Cardiac septum (tissue), 1 donor: ENCODE measurements around the gene WFDC5. TPM values are rescaled to one million over a fixed set of nuclear protein-coding genes. Genes with fewer than 3 reads are reported as not detected.

Experiments used
- DNase-seq: peaks from one replicate; pipeline ENCODE4 v3.0.0-alpha.2; 2020; ENCODE audit warnings: low spot score
- intact Hi-C: fragments of 100-400 bp; cut with DNase I; formaldehyde crosslinking; loops from one replicate; pipeline ENCODE4 v1.14.0; 2022
- total RNA-seq: library from RNA; stranded (reverse); fragmentation: NEBNext Ultra II Directional; extraction: Animal tissue kit (Norgen Biotek cat#: 25700); gene quantifications from one replicate; pipeline ENCODE4 v1.2.1, GENCODE V29; 2021
- donor health status: DM: no; HTN: no; CAD: no.

WFDC5 gene
- total RNA-seq, 1 donor from 2014 or later = not detected

DNA sequence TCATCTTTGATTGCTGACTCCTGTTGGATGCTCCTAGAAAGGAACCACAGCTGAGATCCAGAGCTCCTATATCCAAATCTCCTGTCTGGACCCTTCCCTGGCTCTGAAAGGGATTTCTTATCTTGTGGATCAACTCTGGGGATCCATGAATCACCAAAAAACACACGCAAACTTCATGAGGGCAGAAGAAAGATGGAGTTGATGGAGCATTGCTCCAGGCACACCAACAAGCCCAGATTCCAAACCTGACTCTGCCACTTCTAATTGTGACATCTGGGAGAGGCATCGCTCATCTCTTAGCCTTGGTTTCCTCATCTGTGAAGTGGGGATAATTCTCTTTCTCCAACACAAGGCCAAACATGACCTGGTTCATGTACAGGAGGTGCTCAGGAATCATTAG, 20.8 kb downstream of the WFDC5 start:
- DNase-seq = no peak
- intact Hi-C loops = no loop called here

DNA sequence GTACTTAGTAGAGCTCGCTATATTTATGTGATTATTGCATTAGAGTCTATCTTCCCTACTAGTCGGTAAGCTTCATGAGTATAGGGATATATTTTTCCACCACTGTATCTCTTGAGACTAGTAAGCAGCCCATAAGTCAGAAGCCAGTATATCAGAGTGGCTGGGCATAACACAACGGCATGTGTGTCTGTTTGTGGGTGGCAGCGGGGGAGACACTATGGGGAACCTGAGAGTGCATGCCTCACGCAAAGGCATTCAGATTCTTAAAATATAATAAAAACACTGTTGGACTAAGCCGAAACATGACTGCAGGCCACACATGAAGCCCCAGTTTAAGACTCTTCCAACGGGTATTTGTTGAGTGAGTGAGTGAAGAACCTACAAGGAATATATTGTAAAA, 22.1 kb downstream of the WFDC5 start:
- no peak for DNase-seq
- intact Hi-C loops = no loop called here

DNA sequence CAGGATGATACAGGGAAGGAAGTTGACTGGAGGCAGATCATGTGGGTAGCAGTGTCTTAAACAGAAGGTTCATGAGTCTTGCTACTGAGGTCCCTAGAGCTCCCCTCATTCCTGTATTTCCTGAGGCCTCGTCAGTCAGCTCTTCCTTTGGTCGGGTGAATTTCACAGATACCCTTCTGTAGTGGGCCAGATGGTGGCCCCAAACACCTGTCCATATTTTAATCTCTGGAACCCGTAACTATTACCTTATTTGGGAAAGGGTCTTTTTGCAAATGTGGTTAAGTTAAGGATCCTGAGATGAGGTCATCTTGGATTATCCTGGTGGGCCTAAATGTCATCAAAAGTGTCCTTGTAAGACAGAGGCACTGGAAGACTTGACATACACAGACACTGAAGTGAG, 23.6 kb downstream of the WFDC5 start:
- intact Hi-C loops = no loop called here

DNA sequence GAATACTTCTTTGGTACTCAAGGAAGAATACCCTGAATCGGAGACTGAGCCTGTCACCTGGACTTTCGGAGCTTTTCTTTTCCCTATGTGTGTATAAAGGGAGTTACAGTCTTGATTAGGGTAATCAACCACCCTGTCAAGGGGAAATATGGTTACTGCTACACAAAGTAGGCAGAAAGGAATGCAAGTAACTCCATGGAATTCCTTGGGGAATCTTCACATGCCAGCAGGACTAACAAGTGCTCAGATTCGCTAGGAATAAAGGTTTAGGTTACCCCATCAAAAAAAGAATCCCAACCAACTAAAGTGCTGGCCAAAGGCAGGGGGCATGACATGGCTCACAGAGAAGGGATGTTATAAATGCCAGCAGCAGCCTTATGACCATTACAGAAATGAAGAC, 24.5 kb downstream of the WFDC5 start:
- intact Hi-C loops = no loop called here
- DNase-seq = no peak

More for the DNA sequence above, 23.6 kb downstream of the WFDC5 start:
- DNase-seq = no peak

DNA sequence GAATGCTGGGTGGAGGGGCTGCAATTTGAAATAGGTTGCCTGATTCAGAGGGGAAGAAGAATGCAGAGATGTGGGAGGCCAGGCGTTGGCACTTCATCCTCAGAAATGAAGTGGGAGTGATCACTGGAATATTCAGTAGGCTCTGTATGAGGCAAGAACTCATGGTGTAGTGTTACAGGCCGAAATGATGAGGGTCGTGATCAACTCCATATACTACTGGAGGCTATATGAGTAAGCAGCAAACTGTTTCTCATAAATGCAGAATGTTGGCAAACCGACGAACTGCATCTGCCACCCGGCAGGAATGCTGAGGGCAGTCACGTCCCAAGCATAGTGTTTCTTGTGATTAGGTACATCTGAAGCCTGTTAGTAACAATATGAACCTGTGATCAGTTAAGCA, 26.7 kb downstream of the WFDC5 start:
- no peak for DNase-seq
- intact Hi-C loops = no loop called here

DNA sequence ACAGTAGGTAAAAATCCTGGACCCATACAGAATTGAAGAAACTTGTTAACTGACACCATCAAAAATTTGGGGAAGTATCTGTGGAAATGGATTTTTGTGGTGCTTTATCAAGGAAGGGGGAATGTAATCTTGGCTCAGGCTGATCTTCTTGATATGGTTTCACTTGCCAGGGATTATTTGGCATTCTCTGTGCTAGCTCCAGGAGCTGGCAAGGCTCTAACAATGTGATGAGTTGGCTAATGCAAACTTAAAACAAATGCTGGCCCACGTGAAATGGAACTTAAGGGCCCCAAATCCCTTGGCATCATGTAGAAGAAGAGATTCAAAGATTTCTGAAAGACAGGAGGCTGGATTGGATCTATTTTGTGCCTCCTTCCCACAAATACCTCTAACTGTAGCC, 27.2 kb downstream of the WFDC5 start:
- no peak for DNase-seq
- intact Hi-C loops = no loop called here

DNA sequence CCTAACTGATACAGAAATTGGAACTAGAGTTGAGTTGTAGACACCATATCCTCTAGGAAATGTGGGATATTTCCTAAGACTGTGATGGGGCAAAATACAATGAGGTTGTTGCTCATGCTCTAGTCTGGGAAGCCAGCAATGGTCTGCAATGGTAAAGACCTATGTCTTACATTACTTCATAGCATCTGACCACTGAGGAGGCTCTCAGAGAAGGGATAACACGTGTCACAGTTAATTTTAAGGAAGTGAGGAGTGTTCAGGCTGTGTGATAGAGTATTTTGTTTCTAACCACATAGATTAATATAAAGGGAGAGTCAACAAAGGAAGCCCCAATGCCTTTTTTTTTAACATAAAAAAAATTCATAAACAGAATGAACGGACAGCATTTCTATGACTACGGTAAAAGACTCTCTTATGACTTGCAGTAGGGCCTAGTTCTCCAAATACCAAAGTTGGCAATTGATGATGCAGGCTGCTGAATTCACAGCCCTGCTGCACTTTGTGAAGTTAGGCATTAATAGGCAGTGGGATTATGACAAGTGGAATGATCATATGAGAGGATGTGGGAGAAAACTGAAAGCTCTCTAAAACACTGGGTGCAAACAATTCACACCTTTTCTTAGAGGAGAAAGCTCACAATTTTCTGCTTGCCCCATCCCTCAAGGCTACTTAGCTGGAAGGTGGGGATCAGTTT, 27.7 kb downstream of the WFDC5 start:
- intact Hi-C loops = no loop called here
- no peak for DNase-seq

DNA sequence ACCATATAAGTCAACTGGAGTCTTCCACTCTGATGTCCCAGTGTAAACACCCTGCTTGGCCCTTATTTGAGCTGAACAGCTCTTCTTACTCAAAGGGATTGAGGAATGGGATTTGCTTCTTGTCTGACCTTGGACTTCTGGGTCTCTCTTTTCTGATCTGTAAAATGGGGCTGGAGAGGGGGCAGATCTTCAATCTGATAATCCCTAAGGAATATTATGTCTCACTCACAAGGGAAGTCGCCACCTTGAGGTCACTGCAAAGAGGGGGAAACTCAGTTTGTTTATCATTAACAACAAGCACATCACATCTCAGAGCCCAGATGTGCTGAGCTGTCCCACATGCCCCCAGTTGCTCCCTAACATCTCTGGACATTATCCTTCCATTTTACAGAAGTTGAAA, 29.1 kb downstream of the WFDC5 start:
- intact Hi-C loops = no loop called here
- DNase-seq = no peak

DNA sequence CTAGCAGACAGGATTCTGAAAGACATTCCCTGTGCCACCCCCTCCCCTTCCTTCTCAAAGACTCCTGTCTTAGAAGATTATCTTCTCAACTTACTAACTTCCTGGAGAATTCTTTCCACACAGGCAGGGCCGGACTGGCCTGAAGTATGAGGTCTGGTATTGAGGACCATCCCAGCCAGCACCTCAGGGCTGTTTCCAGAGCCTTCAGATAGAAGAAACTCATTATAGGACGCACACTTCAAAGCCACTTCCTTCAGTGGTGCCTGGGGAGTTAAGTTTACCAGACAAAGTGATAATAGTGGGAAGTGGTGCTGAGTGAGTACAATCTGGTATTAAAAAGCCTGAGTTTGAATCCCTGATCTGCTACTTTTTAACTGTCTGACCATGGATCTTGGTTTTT, 29.7 kb downstream of the WFDC5 start:
- intact Hi-C loops = no loop called here
- no peak for DNase-seq

DNA sequence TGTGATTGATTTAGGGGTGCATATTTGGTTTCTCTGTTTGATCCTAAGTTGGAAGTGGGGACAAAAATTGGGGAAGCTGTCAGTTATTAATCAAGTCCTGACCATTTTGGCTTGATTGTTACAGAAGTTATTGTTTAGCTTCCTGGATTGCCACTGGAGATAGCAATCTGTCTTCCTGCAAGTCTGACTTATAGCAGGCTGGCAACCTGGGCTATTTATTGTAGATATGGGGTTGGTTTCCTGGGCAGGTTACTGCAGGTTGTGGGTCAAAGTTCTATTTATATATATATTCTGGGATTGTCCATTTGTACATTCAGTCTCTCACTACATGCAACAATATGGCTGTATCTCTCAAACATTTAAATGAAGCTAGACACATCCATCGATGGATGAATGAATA, 31.8 kb downstream of the WFDC5 start:
- intact Hi-C loops = no loop called here
- no peak for DNase-seq

DNA sequence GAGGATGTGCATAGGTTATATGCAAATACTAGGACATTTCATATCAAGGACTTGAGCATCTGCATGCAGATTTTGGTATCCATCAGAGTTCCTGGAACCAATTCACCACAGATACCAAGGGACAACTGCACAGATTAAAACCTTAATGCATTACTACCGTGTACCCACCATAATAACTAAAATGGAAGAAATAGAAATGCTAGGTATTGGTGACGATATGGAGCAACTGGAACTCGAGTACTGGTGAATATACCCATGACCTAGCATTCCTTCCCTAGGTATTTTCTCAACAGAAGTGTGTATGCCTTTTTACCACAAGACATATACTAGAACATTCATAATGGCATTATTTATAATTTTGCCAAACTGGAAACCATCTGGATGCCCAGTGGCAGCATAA, 32.5 kb downstream of the WFDC5 start:
- DNase-seq = no peak
- intact Hi-C loops = no loop called here

DNA sequence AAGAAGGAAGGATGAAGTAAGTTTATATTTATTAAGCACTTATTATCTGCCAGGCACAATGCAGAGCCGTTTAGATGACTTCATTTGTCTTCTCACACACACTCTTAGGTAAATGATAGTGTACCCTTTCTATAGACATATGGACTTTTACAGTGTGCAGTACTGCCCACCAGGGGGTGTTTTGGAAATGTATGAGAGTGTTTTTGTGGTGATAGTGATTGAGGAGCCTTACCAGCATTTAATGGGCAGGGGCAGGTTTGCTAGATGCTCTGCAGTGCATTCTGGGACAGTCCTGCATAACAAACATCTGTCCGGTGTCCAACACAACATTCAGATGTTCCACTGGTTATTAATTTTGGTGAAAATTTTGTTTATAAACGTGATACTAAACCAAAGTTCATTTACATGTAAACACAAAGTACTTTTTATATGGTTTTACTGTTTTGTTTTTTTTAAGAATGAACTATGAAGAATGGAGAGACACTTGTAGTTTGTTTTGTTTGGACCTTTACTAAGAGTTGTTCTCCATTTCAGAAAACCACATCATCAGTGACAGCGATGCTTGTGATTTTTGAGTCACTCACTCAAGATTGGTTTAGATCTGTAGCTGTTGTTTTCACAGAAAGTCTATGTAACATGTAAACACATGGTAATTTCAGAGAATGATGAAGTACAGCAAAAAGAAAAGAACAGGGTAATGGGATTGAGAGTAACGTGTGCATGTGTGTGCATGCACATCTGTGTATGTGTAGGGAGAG, 33.9 kb downstream of the WFDC5 start:
- DNase-seq = no peak
- intact Hi-C loops = no loop called here

DNA sequence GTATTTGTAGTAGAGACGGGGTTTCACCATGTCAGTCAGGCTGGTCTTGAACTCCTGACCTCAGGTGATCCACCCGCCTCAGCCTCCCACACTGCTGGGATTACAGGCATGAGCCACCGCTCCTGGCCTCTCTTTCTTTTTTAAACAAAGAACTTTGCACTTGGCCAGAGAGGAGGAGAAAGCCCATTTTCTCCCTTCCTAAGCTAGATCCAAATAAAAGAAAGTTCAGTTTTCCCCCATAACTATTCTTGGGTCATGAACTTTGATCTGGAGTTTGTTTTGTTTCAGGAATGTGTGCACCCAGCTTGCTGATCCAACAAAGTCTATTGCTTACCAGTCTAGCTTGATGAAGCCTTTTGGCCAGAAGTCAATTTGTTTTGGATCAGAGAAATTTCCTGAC, 37.4 kb downstream of the WFDC5 start:
- intact Hi-C loops = no loop called here
- DNase-seq = no peak

DNA sequence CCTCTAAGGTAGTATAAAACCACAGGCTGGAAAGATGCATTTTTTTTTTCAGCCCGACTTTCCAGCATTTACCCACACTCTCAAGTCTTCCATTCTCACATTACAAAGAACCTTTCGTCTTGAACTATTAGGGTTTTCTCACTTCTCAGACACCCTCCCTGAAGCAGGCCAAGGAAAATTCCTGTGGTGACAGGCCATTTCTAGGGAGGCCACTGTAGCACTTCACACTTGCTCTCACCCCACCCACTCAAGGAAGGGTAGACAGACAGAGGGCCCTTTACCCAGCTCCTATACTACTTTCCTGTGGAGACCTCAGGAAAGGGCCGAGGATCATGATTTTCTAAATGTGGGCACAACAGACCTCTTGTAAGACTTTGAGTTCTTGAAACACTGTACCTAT, 41.8 kb downstream of the WFDC5 start:
- intact Hi-C loops = no loop called here
- no peak for DNase-seq

DNA sequence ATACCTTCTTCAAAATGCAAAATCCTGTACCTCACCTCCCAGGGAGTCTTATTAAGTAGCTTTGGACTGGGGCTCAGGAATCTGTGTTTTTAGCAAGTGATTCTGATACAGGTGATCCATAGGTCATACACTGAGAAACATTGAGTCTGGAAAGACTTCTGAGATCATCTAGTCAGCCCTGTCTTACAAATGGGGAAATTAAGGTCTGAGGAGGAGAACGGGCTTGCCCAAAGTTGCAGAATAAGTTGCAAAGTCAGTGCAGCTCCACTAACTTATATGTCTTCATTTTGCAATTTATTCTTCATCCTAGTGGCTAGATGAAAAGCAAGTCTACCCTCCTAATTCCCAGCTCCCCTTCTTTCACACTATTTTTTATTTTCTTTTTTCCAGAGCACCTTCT, 42.9 kb downstream of the WFDC5 start:
- intact Hi-C loops = no loop called here
- DNase-seq = no peak

DNA sequence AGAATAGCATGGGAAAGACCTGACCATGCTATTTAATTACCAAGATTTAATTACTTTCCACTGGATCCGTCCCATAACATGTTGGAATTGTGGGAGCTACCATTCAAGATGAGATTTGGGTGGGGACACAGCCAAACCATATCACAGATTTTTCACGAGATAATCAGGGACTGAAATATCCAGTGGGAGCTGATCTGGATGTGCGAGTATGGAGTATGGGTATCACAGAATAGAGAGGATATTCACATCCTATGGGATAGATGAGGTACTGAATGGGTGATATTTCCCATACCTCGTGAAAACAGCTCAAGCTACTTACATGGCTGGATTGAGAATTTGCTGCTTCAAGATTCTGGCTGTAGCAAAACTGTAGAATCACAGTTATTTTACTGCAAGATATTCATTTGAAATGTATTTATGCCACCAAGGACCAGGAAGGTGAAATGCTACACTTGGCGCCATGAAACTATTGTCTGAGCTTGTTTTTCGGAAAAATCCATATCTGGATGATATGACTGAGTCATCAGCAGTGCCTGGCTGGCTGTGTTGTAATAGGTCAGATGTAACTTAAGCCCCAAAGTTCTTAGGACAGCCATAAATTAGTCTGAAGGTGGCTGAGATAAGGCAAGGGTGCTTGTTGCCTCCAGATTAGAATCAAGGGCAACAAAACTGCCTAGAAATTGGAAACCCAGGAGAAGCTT, 43.9 kb downstream of the WFDC5 start:
- DNase-seq = no peak
- intact Hi-C loops = no loop called here

DNA sequence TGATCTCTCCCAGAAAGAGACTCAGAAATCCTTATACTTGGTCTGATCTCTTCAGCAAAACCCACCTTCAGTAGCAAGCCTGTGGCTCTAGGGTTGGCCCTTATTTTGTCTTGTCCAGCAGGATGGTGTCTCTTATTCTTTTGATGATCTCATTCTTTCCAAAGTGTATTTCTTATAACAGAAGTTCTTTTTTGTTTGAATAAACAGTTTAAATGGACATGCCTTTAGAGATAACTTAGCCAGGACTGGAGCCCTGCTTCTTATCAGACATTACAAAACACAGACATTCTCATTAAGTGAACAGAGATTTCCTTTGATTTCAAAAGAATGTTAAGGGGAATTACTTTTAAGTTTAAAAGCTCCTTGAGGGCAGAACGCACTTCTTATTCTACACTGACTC, 45.7 kb downstream of the WFDC5 start:
- DNase-seq = no peak

DNA sequence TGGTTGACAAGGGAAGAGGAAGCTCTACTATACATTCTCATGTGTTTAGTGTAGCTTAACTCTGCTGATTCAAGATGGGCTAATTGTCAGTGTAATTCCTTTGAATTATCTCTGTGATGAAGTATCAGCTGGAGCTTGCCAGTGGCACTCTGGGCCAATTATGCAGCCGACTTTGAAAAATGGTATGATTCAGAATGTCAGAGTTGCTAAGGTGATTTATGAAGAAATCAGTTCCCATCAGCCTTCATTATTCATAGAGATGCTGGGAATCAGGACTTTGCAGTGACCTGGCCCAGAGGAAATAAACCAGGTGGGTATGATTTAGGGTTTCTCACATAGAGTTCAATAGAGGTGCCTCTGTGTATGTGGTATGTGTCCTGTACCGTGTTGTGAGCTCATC, 47.4 kb downstream of the WFDC5 start:
- DNase-seq = no peak
- intact Hi-C loops = no loop called here

More for the DNA sequence above, 45.7 kb downstream of the WFDC5 start:
- intact Hi-C loops = no loop called here

DNA sequence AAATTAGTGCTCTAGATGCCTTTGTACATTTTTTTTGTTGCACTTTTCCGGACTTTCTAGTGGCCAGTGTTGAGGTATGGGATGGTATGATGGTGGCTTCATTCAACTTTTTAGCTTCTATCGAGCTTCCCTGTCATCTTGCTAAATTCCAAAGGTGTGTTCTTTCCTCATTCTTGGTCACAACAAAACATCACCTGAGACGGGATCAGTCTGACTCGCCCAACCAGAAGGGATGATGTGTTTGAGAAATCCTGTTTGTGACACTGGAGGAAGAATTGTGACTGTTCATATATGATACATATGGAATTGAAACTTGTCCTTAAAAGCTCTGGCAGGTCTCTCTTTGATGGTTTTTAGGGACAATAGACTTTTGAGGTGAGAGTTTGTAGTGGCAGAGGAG, 47.9 kb downstream of the WFDC5 start:
- DNase-seq = no peak

DNA sequence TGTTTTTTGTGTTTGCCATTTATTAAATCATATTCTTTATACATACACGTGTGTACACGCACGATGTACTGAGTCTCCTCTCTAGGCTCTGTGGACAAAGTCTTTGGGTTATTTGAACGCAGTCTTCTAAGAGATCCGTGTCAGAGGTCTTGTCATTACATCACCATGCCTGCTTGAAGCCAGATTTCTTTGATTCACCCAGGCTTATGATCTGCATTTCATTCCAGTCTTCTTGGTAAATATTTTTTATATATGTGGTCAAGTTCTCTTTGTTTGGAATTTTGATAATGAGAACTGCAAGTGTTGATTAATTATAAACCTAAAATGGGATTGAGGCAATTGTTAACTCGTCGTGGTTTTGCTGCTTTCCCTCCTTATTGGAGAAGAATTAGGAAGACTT, 48.6 kb downstream of the WFDC5 start:
- intact Hi-C loops = no loop called here
- DNase-seq = no peak

More for the DNA sequence above, 47.9 kb downstream of the WFDC5 start:
- intact Hi-C loops = no loop called here

DNA sequence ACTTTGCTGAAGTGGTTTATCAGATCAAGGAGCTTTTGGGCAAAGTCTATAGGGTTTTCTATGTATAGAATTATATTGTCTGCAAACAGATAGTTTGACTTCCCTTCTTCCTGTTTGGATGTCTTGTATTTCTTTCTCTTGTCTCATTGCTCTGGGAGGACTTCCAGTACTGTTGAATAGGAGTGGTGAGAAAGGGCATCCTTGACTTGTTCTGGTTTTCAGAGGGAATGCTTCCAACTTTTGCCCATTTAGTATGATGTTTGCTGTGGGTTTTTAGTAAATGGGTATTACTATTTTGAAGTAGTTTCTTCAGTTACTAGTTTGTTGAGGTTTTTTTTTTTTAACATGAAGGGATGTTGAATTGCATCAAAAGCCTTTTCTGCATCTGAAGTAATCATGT, 50.2 kb downstream of the WFDC5 start:
- intact Hi-C loops = no loop called here
- no peak for DNase-seq
